ENCODE measurements around the gene CLNK.

The CLNK gene

DNA sequence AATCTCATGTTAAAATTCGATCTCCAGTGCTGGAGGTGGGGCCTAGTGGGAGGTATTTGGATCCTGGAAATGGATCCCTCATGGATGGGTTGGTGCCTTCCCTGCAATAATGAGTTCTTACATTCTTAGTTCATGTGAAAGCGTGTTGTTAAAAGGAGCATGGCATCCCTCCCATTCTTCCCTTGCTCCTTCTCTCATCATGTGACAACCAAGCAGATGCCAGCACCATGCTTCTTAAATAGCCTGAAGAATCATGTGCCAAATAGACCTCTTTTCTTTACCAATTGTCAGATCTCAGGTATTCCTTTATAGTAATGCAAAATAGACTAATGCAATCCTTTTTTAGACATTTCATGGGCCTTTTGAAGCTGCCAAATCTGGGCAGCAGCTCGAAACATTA lies 29.0 kb upstream of the CLNK start:
- CTCF ChIA-PET, result no interaction called here
- POLR2A ChIA-PET, result no interaction called here

DNA sequence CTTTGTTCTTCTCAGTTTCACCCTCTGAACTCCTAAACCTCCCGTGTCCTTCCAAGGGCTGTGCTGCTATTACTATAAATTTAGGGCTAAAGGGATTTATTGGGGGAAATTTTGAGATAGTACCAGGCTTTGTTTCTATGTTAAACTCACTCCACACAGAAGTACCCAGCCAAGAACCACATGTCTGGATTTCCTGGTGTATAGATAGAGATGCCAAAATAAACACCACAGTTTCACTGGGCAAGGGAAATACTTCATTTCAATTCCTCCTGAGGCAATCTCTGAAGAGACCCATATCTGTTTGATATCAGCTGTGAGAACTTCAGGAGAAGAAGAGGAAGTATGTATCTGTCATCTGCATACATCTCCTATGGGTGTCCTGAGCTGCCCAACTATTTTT lies 21.7 kb upstream of the CLNK start:
- POLR2A ChIA-PET, result no interaction called here
- no peak for DNase-seq (ENCODE audit: extremely low spot score)
- CTCF ChIA-PET, result no interaction called here
- TF ChIP-seq SP1 (IDR thresholded peaks at IDR 0.05) (no peak), HDGF (IDR thresholded peaks at IDR 0.05; ENCODE audit: borderline replicate concordance) (no peak), FOXM1 (IDR thresholded peaks at IDR 0.05; ENCODE audit: borderline replicate concordance) (no peak), L3MBTL2 (conservative IDR thresholded peaks at IDR 0.05) (no peak), BHLHE40 (IDR thresholded peaks at IDR 0.05; ENCODE audit: borderline replicate concordance) (no peak), ELF4 (IDR thresholded peaks at IDR 0.05) (no peak), CTBP1 (IDR thresholded peaks at IDR 0.05; ENCODE audit: borderline replicate concordance) (no peak), FOXK2 (IDR thresholded peaks at IDR 0.05) (no peak), ZNF384 (IDR thresholded peaks at IDR 0.05) (no peak), ARNT (IDR thresholded peaks at IDR 0.05) (no peak), SUZ12 (IDR thresholded peaks at IDR 0.05) (no peak), LEF1 (IDR thresholded peaks at IDR 0.05; ENCODE audit: borderline replicate concordance) (no peak), NFRKB (IDR thresholded peaks at IDR 0.05) (no peak), FOXA1 (IDR thresholded peaks at IDR 0.05) (no peak), TARDBP (IDR thresholded peaks at IDR 0.05) (no peak)
- TF ChIP-seq, protein P1, sequence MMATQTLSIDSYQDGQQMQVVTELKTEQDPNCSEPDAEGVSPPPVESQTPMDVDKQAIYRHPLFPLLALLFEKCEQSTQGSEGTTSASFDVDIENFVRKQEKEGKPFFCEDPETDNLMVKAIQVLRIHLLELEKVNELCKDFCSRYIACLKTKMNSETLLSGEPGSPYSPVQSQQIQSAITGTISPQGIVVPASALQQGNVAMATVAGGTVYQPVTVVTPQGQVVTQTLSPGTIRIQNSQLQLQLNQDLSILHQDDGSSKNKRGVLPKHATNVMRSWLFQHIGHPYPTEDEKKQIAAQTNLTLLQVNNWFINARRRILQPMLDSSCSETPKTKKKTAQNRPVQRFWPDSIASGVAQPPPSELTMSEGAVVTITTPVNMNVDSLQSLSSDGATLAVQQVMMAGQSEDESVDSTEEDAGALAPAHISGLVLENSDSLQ (IDR thresholded peaks at IDR 0.05), result no peak

More for the DNA sequence above, 29.0 kb upstream of the CLNK start:
- DNase-seq (ENCODE audit: extremely low spot score), result no peak
- TF ChIP-seq FOXK2 (IDR thresholded peaks at IDR 0.05) (no peak), FOXM1 (IDR thresholded peaks at IDR 0.05; ENCODE audit: borderline replicate concordance) (no peak), SP1 (IDR thresholded peaks at IDR 0.05) (no peak), SUZ12 (IDR thresholded peaks at IDR 0.05) (no peak), ZNF384 (IDR thresholded peaks at IDR 0.05) (no peak), ARNT (IDR thresholded peaks at IDR 0.05) (no peak), HDGF (IDR thresholded peaks at IDR 0.05; ENCODE audit: borderline replicate concordance) (no peak), BHLHE40 (IDR thresholded peaks at IDR 0.05; ENCODE audit: borderline replicate concordance) (no peak), ELF4 (IDR thresholded peaks at IDR 0.05) (no peak), LEF1 (IDR thresholded peaks at IDR 0.05; ENCODE audit: borderline replicate concordance) (no peak), NFRKB (IDR thresholded peaks at IDR 0.05) (no peak), FOXA1 (IDR thresholded peaks at IDR 0.05) (no peak), L3MBTL2 (conservative IDR thresholded peaks at IDR 0.05) (no peak), CTBP1 (IDR thresholded peaks at IDR 0.05; ENCODE audit: borderline replicate concordance) (no peak)
- TF ChIP-seq, protein P1 (IDR thresholded peaks at IDR 0.05), result no peak

DNA sequence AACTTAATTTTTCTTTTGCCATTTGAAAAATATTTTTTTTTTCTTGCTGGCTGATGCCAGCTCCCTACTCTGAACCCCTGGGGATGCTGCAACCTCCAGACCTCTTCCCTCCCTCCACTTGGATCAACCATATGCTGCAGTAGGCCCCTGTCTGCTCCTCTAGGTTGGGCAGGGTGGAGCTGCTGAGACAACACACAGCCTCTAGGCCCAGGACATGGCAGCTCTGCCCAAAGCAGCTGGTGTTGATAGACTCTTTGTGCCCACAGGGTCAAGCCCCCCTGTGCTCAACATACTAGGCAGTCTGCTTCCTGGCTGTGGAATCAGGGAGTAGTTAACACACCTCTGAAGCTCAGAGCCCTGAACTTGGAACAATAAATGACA lies 19.9 kb upstream of the CLNK start:
- DNase-seq (ENCODE audit: extremely low spot score), result no peak
- TF ChIP-seq BHLHE40 (IDR thresholded peaks at IDR 0.05; ENCODE audit: borderline replicate concordance) (no peak), NFRKB (IDR thresholded peaks at IDR 0.05) (no peak), CTBP1 (IDR thresholded peaks at IDR 0.05; ENCODE audit: borderline replicate concordance) (no peak)
- POLR2A ChIA-PET, result no interaction called here
- CTCF ChIA-PET, result no interaction called here

DNA sequence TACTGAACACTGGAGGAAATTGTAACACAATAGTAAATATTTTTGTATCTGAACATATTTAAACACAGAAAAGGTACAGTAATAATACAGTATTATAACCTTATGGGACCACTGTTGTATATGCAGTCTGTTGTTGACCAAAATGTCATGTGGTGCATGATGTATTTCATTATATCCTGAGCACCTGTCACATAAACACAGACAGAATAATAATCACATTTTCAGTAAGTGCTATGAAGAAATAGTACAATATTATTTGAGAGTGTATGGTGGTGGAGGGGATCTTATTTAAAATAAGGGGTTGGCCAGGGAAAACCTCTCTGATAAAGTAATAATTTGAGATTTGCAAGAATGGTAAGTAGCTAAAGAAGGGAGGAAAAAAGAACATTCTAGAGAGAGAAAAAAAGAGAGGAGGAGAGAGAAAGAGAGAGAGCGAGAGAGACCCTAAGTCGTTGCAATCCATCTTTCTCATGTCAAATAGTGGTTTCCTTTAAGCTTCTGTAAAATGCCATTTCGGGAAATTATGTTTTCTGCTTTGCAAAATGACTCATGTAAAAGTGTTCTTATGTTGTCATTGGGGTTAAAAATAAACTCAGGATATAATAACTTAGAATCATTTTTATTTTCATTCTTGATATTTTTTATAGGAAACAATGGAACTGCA lies 19.3 kb upstream of the CLNK start:
- POLR2A ChIA-PET, result no interaction called here
- CTCF ChIA-PET, result no interaction called here
- no peak for DNase-seq (ENCODE audit: extremely low spot score)
- TF ChIP-seq TARDBP (IDR thresholded peaks at IDR 0.05) (no peak), CTBP1 (IDR thresholded peaks at IDR 0.05; ENCODE audit: borderline replicate concordance) (no peak), L3MBTL2 (conservative IDR thresholded peaks at IDR 0.05) (no peak), FOXM1 (IDR thresholded peaks at IDR 0.05; ENCODE audit: borderline replicate concordance) (no peak), LEF1 (IDR thresholded peaks at IDR 0.05; ENCODE audit: borderline replicate concordance) (no peak), SUZ12 (IDR thresholded peaks at IDR 0.05) (no peak), NFRKB (IDR thresholded peaks at IDR 0.05) (no peak), FOXA1 (IDR thresholded peaks at IDR 0.05) (no peak), FOXK2 (IDR thresholded peaks at IDR 0.05) (no peak), ZNF384 (IDR thresholded peaks at IDR 0.05) (no peak), ELF4 (IDR thresholded peaks at IDR 0.05) (no peak), BHLHE40 (IDR thresholded peaks at IDR 0.05; ENCODE audit: borderline replicate concordance) (no peak), SP1 (IDR thresholded peaks at IDR 0.05) (no peak), ARNT (IDR thresholded peaks at IDR 0.05) (no peak), HDGF (IDR thresholded peaks at IDR 0.05; ENCODE audit: borderline replicate concordance) (no peak)
- TF ChIP-seq, protein P1 (IDR thresholded peaks at IDR 0.05), result no peak

DNA sequence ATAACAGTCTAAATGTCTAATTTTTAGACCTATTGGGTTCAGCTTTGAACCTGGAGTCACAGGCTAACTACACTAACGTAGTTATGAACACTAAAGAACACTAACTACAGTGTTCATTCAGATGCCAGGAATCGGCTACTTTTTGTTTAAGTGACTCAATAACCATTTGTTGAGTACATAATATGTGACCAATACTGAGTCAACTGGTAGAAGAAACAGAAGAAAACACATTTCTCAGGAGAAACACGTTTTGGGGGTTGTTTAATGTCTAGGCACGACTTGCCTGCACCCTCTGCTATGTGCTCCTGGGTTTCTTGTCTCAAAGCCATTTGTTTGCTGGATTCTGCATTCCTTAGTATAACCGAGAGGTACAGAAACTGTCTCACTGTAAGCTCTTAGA lies 18.6 kb upstream of the CLNK start:
- no peak for TF ChIP-seq SP1 (IDR thresholded peaks at IDR 0.05)
- no peak for TF ChIP-seq SUZ12 (IDR thresholded peaks at IDR 0.05)
- no peak for TF ChIP-seq ZNF384 (IDR thresholded peaks at IDR 0.05)
- no peak for TF ChIP-seq FOXA1 (IDR thresholded peaks at IDR 0.05)
- TF ChIP-seq ARNT (IDR thresholded peaks at IDR 0.05), result no peak
- TF ChIP-seq FOXM1 (IDR thresholded peaks at IDR 0.05; ENCODE audit: borderline replicate concordance), result no peak
- no peak for TF ChIP-seq TARDBP (IDR thresholded peaks at IDR 0.05)
- TF ChIP-seq L3MBTL2 (conservative IDR thresholded peaks at IDR 0.05), result no peak
- TF ChIP-seq, protein P1 (IDR thresholded peaks at IDR 0.05), result no peak
- TF ChIP-seq BHLHE40 (IDR thresholded peaks at IDR 0.05; ENCODE audit: borderline replicate concordance), result no peak
- no peak for TF ChIP-seq CTBP1 (IDR thresholded peaks at IDR 0.05; ENCODE audit: borderline replicate concordance)
- TF ChIP-seq FOXK2 (IDR thresholded peaks at IDR 0.05), result no peak
- no peak for TF ChIP-seq LEF1 (IDR thresholded peaks at IDR 0.05; ENCODE audit: borderline replicate concordance)
- TF ChIP-seq NFRKB (IDR thresholded peaks at IDR 0.05), result no peak
- no peak for TF ChIP-seq ELF4 (IDR thresholded peaks at IDR 0.05)
- no peak for TF ChIP-seq HDGF (IDR thresholded peaks at IDR 0.05; ENCODE audit: borderline replicate concordance)
- ChIA-PET CTCF (no interaction called here), POLR2A (no interaction called here)
- no peak for DNase-seq (ENCODE audit: extremely low spot score)
